Endothelial cell of umbilical vein (primary cell): ENCODE results near the gene MUC3A. TPM values are rescaled to one million over a fixed set of nuclear protein-coding genes. Genes with fewer than 3 reads are reported as not detected.

Source experiments
- BruUV-seq: library from RNA; stranded (reverse); fragments of 400-500 nt; replicated peaks from 2 replicates; lab custom pipeline; 2021; lab: Mats Ljungman, UMichigan
- CTCF ChIA-PET: fragments of 300-600, 350-600 bp; sonication (Branson Sonifier 250); formaldehyde crosslinking; loops from one replicate; lab custom pipeline; 2021; ENCODE audit warnings: antibody characterized with exemption, inconsistent platforms; lab: Charles Lee
- POLR2A ChIA-PET: fragments of 300-600, 350-600 bp; sonication (Branson Sonifier 250); formaldehyde crosslinking; loops from one replicate; lab custom pipeline; 2021; ENCODE audit warnings: antibody characterized with exemption, inconsistent platforms; lab: Charles Lee
- DNase-seq: peaks from one replicate; pipeline ENCODE4 v3.0.0-alpha.2; 2011; ENCODE audit warnings: low read depth, low spot score
- FAIRE-seq: peaks from 2 replicates; lab custom pipeline; 2011; peaks lifted over from hg19 to GRCh38; lab: Jason Lieb, UNC
- H2AFZ ChIP-seq: 2 replicates; pipeline ENCODE4 v1.6.0; 2012; ENCODE audit warnings: low read depth, low read length, control low read depth, inconsistent platforms
- H3K27ac ChIP-seq: 2 replicates; pipeline ENCODE4 v1.5.1; 2011; ENCODE audit warnings: low read depth, mild to moderate bottlenecking, control low read depth, low read length, moderate library complexity; ENCODE audit not compliant: insufficient read depth
- H3K27me3 ChIP-seq, 2 experiments: 2 replicates each; pipeline versions ENCODE4 v1.6.0 to v1.6.1; 2011; ENCODE audit warnings: low read length in 2 of 2, mixed read lengths in 1 of 2; ENCODE audit not compliant: control insufficient read depth in 2 of 2, insufficient read depth in 2 of 2
- H3K36me3 ChIP-seq, 2 experiments: 2 replicates in 1 of 2; 3 replicates in 1 of 2; pipeline ENCODE4 v1.5.1; 2011; ENCODE audit warnings: low read length in 2 of 2, mild to moderate bottlenecking in 1 of 2, moderate library complexity in 1 of 2; ENCODE audit not compliant: control insufficient read depth in 2 of 2, insufficient read depth in 2 of 2; ENCODE audit errors: extremely low read depth in 1 of 2
- H3K4me1 ChIP-seq: 3 replicates; pipeline ENCODE4 v1.5.1; 2011; ENCODE audit warnings: mild to moderate bottlenecking, low read length; ENCODE audit not compliant: control insufficient read depth, insufficient read depth; ENCODE audit errors: extremely low read depth
- H3K4me2 ChIP-seq: 2 replicates; pipeline ENCODE4 v1.6.1; 2011; ENCODE audit warnings: low read length, control low read depth, mixed read lengths; ENCODE audit not compliant: insufficient read depth
- H3K4me3 ChIP-seq, 3 experiments: fragments of 200-600 bp in 1 of 3; sonication (generic), shearing (Covaris generic) in 1 of 3; replicated peaks in 1 of 3; 2 replicates each; pipeline ENCODE4 v1.5.1; 2011 to 2016; ENCODE audit warnings: control low read depth in 3 of 3, low read length in 3 of 3, mild to moderate bottlenecking in 2 of 3, inconsistent platforms in 1 of 3, low read depth in 1 of 3, moderate library complexity in 1 of 3; ENCODE audit not compliant: insufficient read depth in 1 of 3
- H3K79me2 ChIP-seq: 2 replicates; pipeline ENCODE4 v1.6.0; 2012; ENCODE audit warnings: low read length, inconsistent platforms; ENCODE audit not compliant: control insufficient read depth, insufficient read depth
- H3K9ac ChIP-seq: replicated peaks from 2 replicates; pipeline ENCODE3; 2011; ENCODE audit warnings: low read length, control low read depth; ENCODE audit not compliant: insufficient read depth; ENCODE audit errors: extremely low read depth
- H3K9me1 ChIP-seq: replicated peaks from 3 replicates; pipeline ENCODE4 v1.6.0; 2011; ENCODE audit warnings: mild to moderate bottlenecking, low read length; ENCODE audit not compliant: control insufficient read depth, insufficient read depth; ENCODE audit errors: extremely low read depth
- H3K9me3 ChIP-seq: replicated peaks from 2 replicates; pipeline ENCODE4 v1.5.1; 2012; ENCODE audit warnings: low read length, inconsistent platforms; ENCODE audit not compliant: control insufficient read depth, insufficient read depth
- H4K20me1 ChIP-seq: replicated peaks from 2 replicates; pipeline ENCODE3; 2011; ENCODE audit warnings: mild to moderate bottlenecking, low read length; ENCODE audit not compliant: control insufficient read depth, insufficient read depth; ENCODE audit errors: extremely low read depth
- EZH2 ChIP-seq: IDR thresholded peaks from 2 replicates; pipeline ENCODE4 v1.6.1; 2012; ENCODE audit warnings: borderline replicate concordance, low read depth, mild to moderate bottlenecking, moderate library complexity, low read length, inconsistent platforms; ENCODE audit not compliant: severe bottlenecking
- FOS ChIP-seq: IDR thresholded peaks from 2 replicates; pipeline ENCODE4 v1.6.1; 2011; ENCODE audit warnings: mild to moderate bottlenecking, low read length, moderate library complexity, borderline replicate concordance; ENCODE audit not compliant: insufficient read depth
- GATA2 ChIP-seq: IDR thresholded peaks from 2 replicates; pipeline ENCODE4 v1.7.0; 2011; ENCODE audit warnings: low read depth, mild to moderate bottlenecking, moderate library complexity, mixed read lengths, low read length; ENCODE audit not compliant: insufficient read length, insufficient read depth
- JUN ChIP-seq: IDR thresholded peaks from 2 replicates; pipeline ENCODE4 v1.6.1; 2011; ENCODE audit warnings: borderline replicate concordance, low read depth; ENCODE audit not compliant: insufficient read length, insufficient read depth
- MAX ChIP-seq: IDR thresholded peaks from 2 replicates; pipeline ENCODE4 v1.6.1; 2011; ENCODE audit not compliant: insufficient read depth, insufficient read length
- MYC ChIP-seq: IDR thresholded peaks from one replicate; pipeline ENCODE4 v1.6.1; 2011; ENCODE audit warnings: mild to moderate bottlenecking, low read depth, low read length
- POLR2A ChIP-seq: IDR thresholded peaks from 2 replicates; pipeline ENCODE4 v1.6.1; 2012; ENCODE audit warnings: low read depth, mild to moderate bottlenecking, control low read depth, low read length
- dilution Hi-C: fragments of 300-500 bp; cut with MboI; formaldehyde crosslinking; loops from one replicate; pipeline ENCODE4 v1.15.0; 2019; ENCODE audit warnings: low sequenced_read_pairs; ENCODE audit not compliant: extremely low pct_ligation_motif_present
- intact Hi-C: fragments of 100-400 bp; cut with micrococcal nuclease; formaldehyde crosslinking; loops from one replicate; pipeline ENCODE4 v1.10.0; 2022
- polyA plus RNA-seq, 4 experiments: library from polyadenylated mRNA; depleted of rRNA in 3 of 4; stranded (reverse) in 3 of 4; unstranded in 1 of 4; fragments of >200 nt; gene quantifications; 2 replicates each; pipeline versions ENCODE4 v1.2.1 to v1.2.3, GENCODE V29; 2011 to 2012; ENCODE audit warnings: missing spikeins in 1 of 4
- total RNA-seq: library from RNA; stranded (reverse); gene quantifications from 2 replicates; pipeline ENCODE4 v1.2.3, GENCODE V29; 2021
- TF ChIP-seq, protein P1 (sequence below), 2 donors: IDR thresholded peaks; 1 replicate in 1 of 2; 2 replicates in 1 of 2; pipeline ENCODE4 v1.5.1; 2011; ENCODE audit warnings: low read length in 2 of 2, mild to moderate bottlenecking in 2 of 2, moderate library complexity in 2 of 2, control low read depth in 1 of 2, inconsistent platforms in 1 of 2, low read depth in 1 of 2; ENCODE audit not compliant: insufficient read depth in 1 of 2; ENCODE audit errors: extremely low read depth in 1 of 2

The MUC3A gene
- total and polyA plus RNA-seq, 2 donors (not counting 3 experiments of a cell fraction or from before 2014, with no cell fraction given), result not detected

GRCh38 chr7:100957832-100958421, 8.6 kb downstream of the MUC3A start:
- H3K4me1 ChIP-seq, result no peaks in the 10 kb centered on the region
- ChIA-PET CTCF (interaction anchor here (0.6 to 1.9 kb wide), 8 partner anchors 8 to 1110 kb away, joined by 3 to 8 read pairs (median 3); no protein-coding TSS in a partner anchor), POLR2A (no interaction called here)
- H3K9me3 ChIP-seq, result no peaks in the 10 kb centered on the region
- H3K4me3 ChIP-seq, result no peak overlapping the region
- no TSS peak for BruUV-seq
- DNase-seq (peak; percentile 45), FAIRE-seq (no peak)
- H2AFZ ChIP-seq, result no peak overlapping the region
- H4K20me1 ChIP-seq, result no peaks in the 10 kb centered on the region
- TF ChIP-seq FOS (no peak), GATA2 (no peak), JUN (no peak), MYC (no peak)
- TF ChIP-seq, protein P1, sequence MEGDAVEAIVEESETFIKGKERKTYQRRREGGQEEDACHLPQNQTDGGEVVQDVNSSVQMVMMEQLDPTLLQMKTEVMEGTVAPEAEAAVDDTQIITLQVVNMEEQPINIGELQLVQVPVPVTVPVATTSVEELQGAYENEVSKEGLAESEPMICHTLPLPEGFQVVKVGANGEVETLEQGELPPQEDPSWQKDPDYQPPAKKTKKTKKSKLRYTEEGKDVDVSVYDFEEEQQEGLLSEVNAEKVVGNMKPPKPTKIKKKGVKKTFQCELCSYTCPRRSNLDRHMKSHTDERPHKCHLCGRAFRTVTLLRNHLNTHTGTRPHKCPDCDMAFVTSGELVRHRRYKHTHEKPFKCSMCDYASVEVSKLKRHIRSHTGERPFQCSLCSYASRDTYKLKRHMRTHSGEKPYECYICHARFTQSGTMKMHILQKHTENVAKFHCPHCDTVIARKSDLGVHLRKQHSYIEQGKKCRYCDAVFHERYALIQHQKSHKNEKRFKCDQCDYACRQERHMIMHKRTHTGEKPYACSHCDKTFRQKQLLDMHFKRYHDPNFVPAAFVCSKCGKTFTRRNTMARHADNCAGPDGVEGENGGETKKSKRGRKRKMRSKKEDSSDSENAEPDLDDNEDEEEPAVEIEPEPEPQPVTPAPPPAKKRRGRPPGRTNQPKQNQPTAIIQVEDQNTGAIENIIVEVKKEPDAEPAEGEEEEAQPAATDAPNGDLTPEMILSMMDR (IDR thresholded peaks at IDR 0.05; ENCODE audit: extremely low read depth in 1 of 2, insufficient read depth in 1 of 2, low read depth in 1 of 2, low read length in 2 of 2), result no peak
- no peak overlapping the region for H3K27ac ChIP-seq
- no peaks in the 10 kb centered on the region for H3K36me3 ChIP-seq
- H3K9ac ChIP-seq, result no peak overlapping the region
- no peak overlapping the region for H3K4me2 ChIP-seq
- H3K79me2 ChIP-seq, result no peaks in the 10 kb centered on the region
- intact Hi-C loops, result no loop called here
- H3K27me3 ChIP-seq, result no peaks in the 10 kb centered on the region
- no peaks in the 10 kb centered on the region for H3K9me1 ChIP-seq
- dilution Hi-C loops, result no loop called here

DNA sequence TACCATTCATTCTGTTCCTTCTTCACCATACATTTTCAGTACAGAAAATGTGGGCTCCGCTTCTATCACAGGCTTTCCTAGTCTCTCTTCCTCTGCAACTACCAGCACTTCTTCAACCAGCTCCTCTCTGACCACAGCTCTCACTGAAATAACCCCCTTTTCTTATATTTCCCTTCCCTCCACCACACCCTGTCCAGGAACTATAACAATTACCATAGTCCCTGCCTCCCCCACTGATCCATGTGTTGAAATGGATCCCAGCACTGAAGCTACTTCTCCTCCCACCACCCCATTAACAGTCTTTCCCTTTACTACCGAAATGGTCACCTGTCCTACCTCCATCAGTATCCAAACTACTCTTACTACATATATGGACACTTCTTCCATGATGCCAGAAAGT, 10.6 kb downstream of the MUC3A start:
- no peak for TF ChIP-seq EZH2
- TF ChIP-seq JUN, result no peak
- no peak for TF ChIP-seq GATA2
- no peak for TF ChIP-seq MAX
- TF ChIP-seq, protein P1 (IDR thresholded peaks at IDR 0.05; ENCODE audit: extremely low read depth in 1 of 2, insufficient read depth in 1 of 2, low read depth in 1 of 2, low read length in 2 of 2), result no peak
- no peak for TF ChIP-seq POLR2A
- TF ChIP-seq MYC, result no peak
- CTCF ChIA-PET, result no interaction called here
- intact Hi-C loops, result loop anchor here (10.0 kb wide), 1 partner anchor 55 kb away; no protein-coding TSS in a partner anchor

More for the DNA sequence above, 10.6 kb downstream of the MUC3A start:
- no peak overlapping the region for H3K27ac ChIP-seq
- H3K9me3 ChIP-seq, result no peaks in the 10 kb centered on the region
- H3K4me1 ChIP-seq, result no peaks in the 10 kb centered on the region
- H2AFZ ChIP-seq, result no peak overlapping the region
- peaks cover 3 to 6% of the 10 kb centered on the region in 2 experiments for H3K27me3 ChIP-seq
- H3K36me3 ChIP-seq, result no peaks in the 10 kb centered on the region
- dilution Hi-C loops, result no loop called here
- no TSS peak for BruUV-seq
- H3K9me1 ChIP-seq, result no peaks in the 10 kb centered on the region
- FAIRE-seq (no peak), DNase-seq (no peak)
- no peak overlapping the region for H3K4me3 ChIP-seq
- H3K4me2 ChIP-seq, result no peak overlapping the region
- POLR2A ChIA-PET, result no interaction called here
- H3K9ac ChIP-seq, result no peak overlapping the region
- no peaks in the 10 kb centered on the region for H3K79me2 ChIP-seq
- H4K20me1 ChIP-seq, result no peaks in the 10 kb centered on the region
